GM21737 (cell line): ENCODE measurements around the gene LOXL4.
"Not testable (repeated sequence)": the region's sequence is repeated elsewhere in the genome, so short reads cannot be mapped to it uniquely, and the experiment has no call there.

Source experiments
- ATAC-seq: cut with Tn5 transposase; IDR thresholded peaks from one replicate; pipeline ENCODE4 v1.9.1; 2021; ENCODE audit warnings: mild to moderate bottlenecking, moderate library complexity; ENCODE audit not compliant: unreplicated experiment

Gene LOXL4

GRCh38 chr10:98246911-98247805 lies 20.8 kb downstream of the LOXL4 start:
- ATAC-seq, result no peak

- ATAC-seq, result no peak
Observed at GRCh38 chr10:98244586-98244985, 23.4 kb downstream of the LOXL4 start.

- ATAC-seq, result no peak
Observed at GRCh38 chr10:98244141-98244540, 23.9 kb downstream of the LOXL4 start.

- no peak for ATAC-seq
Observed at GRCh38 chr10:98242823-98243222, 25.2 kb downstream of the LOXL4 start.

GRCh38 chr10:98240524-98240923 lies 27.5 kb downstream of the LOXL4 start:
- no peak for ATAC-seq

GRCh38 chr10:98238391-98238790 lies 29.6 kb downstream of the LOXL4 start:
- ATAC-seq, result no peak

- ATAC-seq, result no peak
Observed at GRCh38 chr10:98236862-98237261, 31.1 kb downstream of the LOXL4 start.

- ATAC-seq, result no peak
Observed at GRCh38 chr10:98235846-98236245, 32.1 kb downstream of the LOXL4 start.

GRCh38 chr10:98231417-98231816 lies 36.6 kb downstream of the LOXL4 start:
- no peak for ATAC-seq

GRCh38 chr10:98228266-98228665 lies 39.7 kb downstream of the LOXL4 start:
- ATAC-seq, result not testable (repeated sequence)

- not testable (repeated sequence) for ATAC-seq
Observed at GRCh38 chr10:98227713-98228112, 40.3 kb downstream of the LOXL4 start.

- no peak for ATAC-seq
Observed at GRCh38 chr10:98226508-98227144, 41.4 kb downstream of the LOXL4 start.

GRCh38 chr10:98224996-98225395 lies 43.0 kb downstream of the LOXL4 start:
- no peak for ATAC-seq

- no peak for ATAC-seq
Observed at GRCh38 chr10:98224509-98224908, 43.5 kb downstream of the LOXL4 start.

GRCh38 chr10:98223874-98224273 lies 44.1 kb downstream of the LOXL4 start:
- no peak for ATAC-seq

GRCh38 chr10:98217801-98218200 lies 50.2 kb downstream of the LOXL4 start:
- no peak for ATAC-seq

GRCh38 chr10:98215373-98215772 lies 52.6 kb downstream of the LOXL4 start:
- ATAC-seq, result no peak

- no peak for ATAC-seq
Observed at GRCh38 chr10:98213740-98214139, 54.3 kb downstream of the LOXL4 start.

- no peak for ATAC-seq
Observed at GRCh38 chr10:98212196-98212595, 55.8 kb downstream of the LOXL4 start.

- no peak for ATAC-seq
Observed at GRCh38 chr10:98209441-98209840, 58.6 kb downstream of the LOXL4 start.

- no peak for ATAC-seq
Observed at GRCh38 chr10:98208925-98209324, 59.1 kb downstream of the LOXL4 start.

- no peak for ATAC-seq
Observed at GRCh38 chr10:98205351-98205750, 62.6 kb downstream of the LOXL4 start.
